ENCODE measurements around the gene CLIC1.

DNA sequence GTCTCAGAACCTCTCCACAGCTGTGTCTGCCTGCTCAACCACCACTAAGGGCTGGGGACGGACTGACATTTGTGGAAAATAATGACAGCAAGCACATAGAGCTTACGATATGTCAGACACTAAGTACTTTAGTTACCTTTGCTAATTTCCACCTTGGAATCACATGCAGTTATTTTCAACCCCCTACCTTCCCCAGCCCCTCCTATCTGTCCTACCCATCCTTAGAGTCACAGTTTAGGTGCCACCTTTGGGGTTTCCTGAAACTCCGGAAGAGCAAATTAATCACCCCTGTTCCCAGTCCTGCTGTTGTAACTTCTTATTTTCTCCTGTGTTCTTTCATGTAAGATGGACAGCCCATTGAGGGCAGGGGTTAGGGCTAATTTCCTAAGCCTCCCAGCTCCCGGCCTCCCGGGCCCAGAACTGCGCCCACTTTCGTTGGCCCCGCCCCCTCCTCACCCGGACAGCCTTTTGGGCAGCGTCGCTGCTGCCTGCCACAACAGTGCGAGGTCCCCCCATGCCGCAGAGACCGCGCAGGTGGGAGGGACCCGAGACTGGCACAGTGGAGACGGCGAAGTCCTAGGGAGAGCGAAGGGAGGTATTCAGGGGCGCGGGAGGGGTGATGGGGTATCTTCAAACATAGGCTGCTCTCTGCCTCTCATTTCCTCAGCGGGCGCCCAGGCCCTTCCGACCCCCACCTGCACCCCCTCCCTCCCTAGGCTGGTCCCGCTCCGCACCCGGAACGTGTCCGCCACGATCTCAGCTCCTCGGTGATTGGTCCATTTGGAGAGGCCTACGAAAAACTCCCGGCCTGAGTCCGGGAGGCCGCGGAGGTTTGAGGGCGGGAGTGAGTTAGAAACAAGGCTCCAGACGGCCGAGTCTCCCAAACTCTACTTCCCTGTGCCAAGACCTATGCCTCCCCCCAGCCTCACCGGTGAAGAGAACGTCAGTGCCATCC is 8.3 kb downstream of the CLIC1 start:
- TF ChIP-seq, protein P1, sequence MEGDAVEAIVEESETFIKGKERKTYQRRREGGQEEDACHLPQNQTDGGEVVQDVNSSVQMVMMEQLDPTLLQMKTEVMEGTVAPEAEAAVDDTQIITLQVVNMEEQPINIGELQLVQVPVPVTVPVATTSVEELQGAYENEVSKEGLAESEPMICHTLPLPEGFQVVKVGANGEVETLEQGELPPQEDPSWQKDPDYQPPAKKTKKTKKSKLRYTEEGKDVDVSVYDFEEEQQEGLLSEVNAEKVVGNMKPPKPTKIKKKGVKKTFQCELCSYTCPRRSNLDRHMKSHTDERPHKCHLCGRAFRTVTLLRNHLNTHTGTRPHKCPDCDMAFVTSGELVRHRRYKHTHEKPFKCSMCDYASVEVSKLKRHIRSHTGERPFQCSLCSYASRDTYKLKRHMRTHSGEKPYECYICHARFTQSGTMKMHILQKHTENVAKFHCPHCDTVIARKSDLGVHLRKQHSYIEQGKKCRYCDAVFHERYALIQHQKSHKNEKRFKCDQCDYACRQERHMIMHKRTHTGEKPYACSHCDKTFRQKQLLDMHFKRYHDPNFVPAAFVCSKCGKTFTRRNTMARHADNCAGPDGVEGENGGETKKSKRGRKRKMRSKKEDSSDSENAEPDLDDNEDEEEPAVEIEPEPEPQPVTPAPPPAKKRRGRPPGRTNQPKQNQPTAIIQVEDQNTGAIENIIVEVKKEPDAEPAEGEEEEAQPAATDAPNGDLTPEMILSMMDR (conservative IDR thresholded peaks at IDR 0.05; ENCODE audit: low read length), result no peak
- TF ChIP-seq EZH2phosphoT487 (IDR thresholded peaks at IDR 0.05; ENCODE audit: borderline replicate concordance, low read depth, low read length), result no peak

Measured in OCI-LY7 (cell line).